Measurements from ENCODE around the gene TRMO. TPM values are rescaled to one million over a fixed set of nuclear protein-coding genes. Genes with fewer than 3 reads are reported as not detected.

The TRMO gene, protein sequence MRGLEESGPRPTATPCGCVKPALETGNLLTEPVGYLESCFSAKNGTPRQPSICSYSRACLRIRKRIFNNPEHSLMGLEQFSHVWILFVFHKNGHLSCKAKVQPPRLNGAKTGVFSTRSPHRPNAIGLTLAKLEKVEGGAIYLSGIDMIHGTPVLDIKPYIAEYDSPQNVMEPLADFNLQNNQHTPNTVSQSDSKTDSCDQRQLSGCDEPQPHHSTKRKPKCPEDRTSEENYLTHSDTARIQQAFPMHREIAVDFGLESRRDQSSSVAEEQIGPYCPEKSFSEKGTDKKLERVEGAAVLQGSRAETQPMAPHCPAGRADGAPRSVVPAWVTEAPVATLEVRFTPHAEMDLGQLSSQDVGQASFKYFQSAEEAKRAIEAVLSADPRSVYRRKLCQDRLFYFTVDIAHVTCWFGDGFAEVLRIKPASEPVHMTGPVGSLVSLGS
- total RNA-seq, result 10 to 100 TPM; 29.8 to 46.8 (median 35.4) TPM

DNA sequence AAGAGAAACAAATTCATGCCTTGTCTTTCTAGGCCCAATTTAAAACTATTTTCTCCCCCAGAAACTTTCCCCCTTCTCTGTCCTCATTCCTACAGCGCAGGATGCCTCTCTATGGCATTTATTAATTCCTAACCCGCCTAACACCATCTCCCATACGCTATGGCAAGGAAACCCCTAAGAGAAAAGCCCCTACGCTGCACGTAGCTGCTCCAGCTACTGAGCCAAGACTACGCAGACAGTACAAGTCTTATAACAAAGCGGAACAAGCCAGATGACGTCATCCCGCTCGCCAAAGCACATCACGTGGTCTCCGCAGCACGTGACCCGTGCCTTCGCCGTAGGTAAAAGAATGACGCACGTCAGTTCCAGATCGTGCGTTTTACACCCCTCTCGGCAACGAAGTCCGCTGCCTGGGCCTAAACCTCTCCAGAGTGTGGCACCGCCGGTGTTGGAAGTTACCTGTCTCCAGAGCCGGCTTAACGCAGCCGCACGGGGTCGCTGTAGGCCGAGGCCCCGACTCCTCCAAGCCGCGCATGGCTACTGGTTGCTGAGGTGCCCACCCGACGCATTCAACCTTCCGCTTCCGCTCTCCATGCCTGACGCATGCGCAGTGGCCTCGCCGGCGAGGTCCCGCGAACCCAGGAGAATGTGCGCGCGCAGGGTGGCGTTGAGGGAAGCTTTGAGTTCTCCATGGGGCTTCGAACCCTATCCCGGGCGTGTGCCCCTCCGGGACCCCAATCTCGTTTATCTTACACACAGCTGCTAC, at the start of gene TRMO:
Gene TRMO, minus strand, starts transcription at position 542 of the 766 bp plus-strand sequence. Its CDS starts 7 bp downstream, at position 535.
- Histone ChIP-seq H3K27me3 (no peaks in the 10 kb centered on the region), H3K4me3 (peak within 1 kb of the TSS; percentile 56 to 89 (median 69)), H3K9me3 (no peaks in the 10 kb centered on the region), H3K27ac (peak within 1 kb of the TSS; percentile 100), H3K36me3 (no peaks in the 10 kb centered on the region), H3K4me1 (peaks cover 0 to 8% of the 10 kb centered on the region in 2 donors)
- intact Hi-C loops (cut with DNase I; ENCODE audit: low total_unique reads), result loop anchor here (2.0 to 5.0 kb wide), 2 partner anchors 271 to 335 kb away; partner anchors contain the start of genes CORO2A and TBC1D2
- peak; percentile 96 for TF ChIP-seq POLR2A (IDR thresholded peaks at IDR 0.05)
- TF ChIP-seq, protein P1, sequence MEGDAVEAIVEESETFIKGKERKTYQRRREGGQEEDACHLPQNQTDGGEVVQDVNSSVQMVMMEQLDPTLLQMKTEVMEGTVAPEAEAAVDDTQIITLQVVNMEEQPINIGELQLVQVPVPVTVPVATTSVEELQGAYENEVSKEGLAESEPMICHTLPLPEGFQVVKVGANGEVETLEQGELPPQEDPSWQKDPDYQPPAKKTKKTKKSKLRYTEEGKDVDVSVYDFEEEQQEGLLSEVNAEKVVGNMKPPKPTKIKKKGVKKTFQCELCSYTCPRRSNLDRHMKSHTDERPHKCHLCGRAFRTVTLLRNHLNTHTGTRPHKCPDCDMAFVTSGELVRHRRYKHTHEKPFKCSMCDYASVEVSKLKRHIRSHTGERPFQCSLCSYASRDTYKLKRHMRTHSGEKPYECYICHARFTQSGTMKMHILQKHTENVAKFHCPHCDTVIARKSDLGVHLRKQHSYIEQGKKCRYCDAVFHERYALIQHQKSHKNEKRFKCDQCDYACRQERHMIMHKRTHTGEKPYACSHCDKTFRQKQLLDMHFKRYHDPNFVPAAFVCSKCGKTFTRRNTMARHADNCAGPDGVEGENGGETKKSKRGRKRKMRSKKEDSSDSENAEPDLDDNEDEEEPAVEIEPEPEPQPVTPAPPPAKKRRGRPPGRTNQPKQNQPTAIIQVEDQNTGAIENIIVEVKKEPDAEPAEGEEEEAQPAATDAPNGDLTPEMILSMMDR (IDR thresholded peaks at IDR 0.05), result peak; percentile 28 to 74 (median 68)
- peak; percentile 100 for TF ChIP-seq POLR2AphosphoS5 (IDR thresholded peaks at IDR 0.05)
- peak; percentile 97 for DNase-seq (ENCODE audit: low spot score in 2 of 2)

DNA sequence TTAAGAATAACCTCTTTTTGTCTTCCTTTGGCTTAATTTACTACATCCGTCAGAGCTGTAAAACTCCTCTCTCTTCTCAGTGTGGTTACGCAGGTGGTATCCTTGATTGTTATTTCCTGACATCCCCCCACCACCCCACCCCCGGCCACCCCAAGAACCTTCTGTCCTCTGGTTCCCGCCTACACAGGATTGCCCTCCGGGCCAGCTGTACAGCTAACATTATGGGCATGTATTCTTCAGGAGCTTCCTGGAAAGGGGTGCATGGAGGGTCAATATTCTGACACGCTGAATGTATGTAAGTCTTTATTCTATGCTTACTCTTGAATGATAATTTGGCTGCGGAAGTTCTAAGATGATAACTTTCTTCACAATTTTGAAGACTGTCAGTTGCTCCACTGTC, 47.9 kb upstream of the TRMO start:
- no peaks in the 10 kb centered on the region for H3K36me3 ChIP-seq
- intact Hi-C loops (cut with DNase I; ENCODE audit: low total_unique reads), result no loop called here
- H3K27ac ChIP-seq, result no peak overlapping the region
- no peaks in the 10 kb centered on the region for H3K9me3 ChIP-seq
- H3K27me3 ChIP-seq, result no peaks in the 10 kb centered on the region
- H3K4me1 ChIP-seq, result no peaks in the 10 kb centered on the region
- H3K4me3 ChIP-seq, result no peak overlapping the region
- no peak for TF ChIP-seq POLR2A (IDR thresholded peaks at IDR 0.05)
- TF ChIP-seq, protein P1 (IDR thresholded peaks at IDR 0.05), result no peak
- TF ChIP-seq POLR2AphosphoS5 (IDR thresholded peaks at IDR 0.05), result no peak
- no peak for DNase-seq (ENCODE audit: low spot score in 2 of 2)

DNA sequence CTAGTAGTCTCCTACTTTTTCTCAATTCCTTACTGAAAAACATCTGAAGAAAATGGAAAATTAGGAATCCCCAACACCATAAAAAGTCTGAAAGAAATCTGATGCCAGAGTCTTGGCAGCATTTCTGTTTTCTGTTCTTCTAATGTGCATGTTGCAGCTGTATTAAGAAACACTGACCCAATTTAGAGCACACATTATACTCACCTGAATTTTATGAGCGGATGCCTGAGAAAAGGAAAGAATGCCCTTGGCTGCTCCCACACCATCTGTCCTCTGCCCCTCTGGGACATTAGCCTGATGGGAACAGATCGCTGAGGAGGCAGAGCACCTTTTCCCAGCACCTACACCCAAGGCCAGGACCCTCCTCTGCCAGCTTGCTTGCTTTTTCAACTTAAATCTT, 46.7 kb upstream of the TRMO start:
- Histone ChIP-seq H3K4me1 (no peaks in the 10 kb centered on the region), H3K9me3 (no peaks in the 10 kb centered on the region), H3K27me3 (no peaks in the 10 kb centered on the region), H3K36me3 (no peaks in the 10 kb centered on the region), H3K27ac (no peak overlapping the region), H3K4me3 (no peak overlapping the region)
- DNase-seq (ENCODE audit: low spot score in 2 of 2), result no peak
- intact Hi-C loops (cut with DNase I; ENCODE audit: low total_unique reads), result no loop called here
- TF ChIP-seq, protein P1 (IDR thresholded peaks at IDR 0.05), result no peak
- TF ChIP-seq POLR2A (IDR thresholded peaks at IDR 0.05) (no peak), POLR2AphosphoS5 (IDR thresholded peaks at IDR 0.05) (no peak)

DNA sequence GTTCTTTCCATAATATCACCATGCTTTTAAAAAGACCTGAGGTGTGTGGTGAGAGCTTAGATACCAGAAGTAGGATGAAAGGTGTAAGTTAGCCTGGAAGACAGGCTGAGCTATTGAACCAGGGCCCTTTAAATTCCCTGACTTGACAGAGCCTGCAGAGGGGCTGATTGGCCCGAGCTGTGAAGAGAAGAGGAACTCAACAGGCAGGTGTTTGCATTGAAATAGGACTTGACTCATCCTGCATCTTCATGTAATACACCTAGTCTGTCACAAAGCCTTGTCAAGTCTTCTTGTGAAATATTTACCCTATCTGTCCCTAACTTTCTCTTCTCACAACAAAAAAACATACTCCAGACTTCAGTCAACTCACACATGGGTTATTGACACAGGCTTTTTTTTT, 44.2 kb upstream of the TRMO start:
- Histone ChIP-seq H3K4me1 (no peaks in the 10 kb centered on the region), H3K36me3 (no peaks in the 10 kb centered on the region), H3K4me3 (no peak overlapping the region), H3K27ac (no peak overlapping the region), H3K9me3 (no peaks in the 10 kb centered on the region), H3K27me3 (no peaks in the 10 kb centered on the region)
- TF ChIP-seq, protein P1 (IDR thresholded peaks at IDR 0.05), result no peak
- no peak for TF ChIP-seq POLR2AphosphoS5 (IDR thresholded peaks at IDR 0.05)
- no peak for TF ChIP-seq POLR2A (IDR thresholded peaks at IDR 0.05)
- no peak for DNase-seq (ENCODE audit: low spot score in 2 of 2)
- intact Hi-C loops (cut with DNase I; ENCODE audit: low total_unique reads), result no loop called here

DNA sequence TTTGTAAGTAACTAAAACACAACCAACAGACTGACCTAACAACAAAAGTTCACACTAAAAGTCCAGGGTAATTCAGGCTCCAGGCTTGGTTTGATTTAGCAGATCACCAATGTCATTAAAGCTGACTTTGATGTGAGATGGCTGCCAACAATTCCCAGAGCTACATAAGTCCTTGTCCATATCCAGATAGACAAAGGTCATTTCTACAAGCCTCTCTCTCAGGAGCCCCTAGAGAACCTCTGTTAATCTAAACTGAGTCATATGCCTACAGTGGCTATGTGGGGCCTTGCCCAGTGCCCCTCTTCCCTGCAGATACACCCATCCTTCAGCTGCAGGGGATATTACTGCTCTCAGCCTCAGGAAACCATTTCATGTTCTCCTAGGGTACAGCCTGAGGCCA, 42.6 kb upstream of the TRMO start:
- Histone ChIP-seq H3K4me1 (no peaks in the 10 kb centered on the region), H3K9me3 (no peaks in the 10 kb centered on the region), H3K27me3 (no peaks in the 10 kb centered on the region), H3K36me3 (no peaks in the 10 kb centered on the region), H3K4me3 (no peak overlapping the region), H3K27ac (no peak overlapping the region)
- DNase-seq (ENCODE audit: low spot score in 2 of 2), result no peak
- TF ChIP-seq, protein P1 (IDR thresholded peaks at IDR 0.05), result no peak
- no peak for TF ChIP-seq POLR2AphosphoS5 (IDR thresholded peaks at IDR 0.05)
- TF ChIP-seq POLR2A (IDR thresholded peaks at IDR 0.05), result no peak
- intact Hi-C loops (cut with DNase I; ENCODE audit: low total_unique reads), result no loop called here

Data from breast epithelium (tissue), 4 donors.